HUES6 (cell line): Measurements from ENCODE around the gene TMEM242.

Source experiments
- H3K27ac ChIP-seq: 2 replicates; pipeline ENCODE4 v1.7.0; 2013; ENCODE audit warnings: low read depth, mild to moderate bottlenecking, low read length, inconsistent platforms
- H3K27me3 ChIP-seq: 2 replicates; pipeline ENCODE4 v1.6.1; 2013; ENCODE audit warnings: low read length; ENCODE audit not compliant: control insufficient read depth, insufficient read depth
- H3K36me3 ChIP-seq: 2 replicates; pipeline ENCODE4 v1.6.1; 2013; ENCODE audit warnings: low read length; ENCODE audit not compliant: control insufficient read depth, insufficient read depth
- H3K4me1 ChIP-seq: 2 replicates; pipeline ENCODE4 v1.6.1; 2013; ENCODE audit warnings: low read length; ENCODE audit not compliant: control insufficient read depth, insufficient read depth
- H3K4me3 ChIP-seq: 2 replicates; pipeline ENCODE4 v1.5.1; 2013; ENCODE audit warnings: low read depth, low read length
- H3K9ac ChIP-seq: one replicate; pipeline ENCODE4 v1.6.1; 2013; ENCODE audit warnings: mild to moderate bottlenecking, low read length
- H3K9me3 ChIP-seq: 2 replicates; pipeline ENCODE4 v1.6.1; 2013; ENCODE audit warnings: low read depth, low read length; ENCODE audit not compliant: control insufficient read depth, insufficient read depth

TMEM242 gene

DNA sequence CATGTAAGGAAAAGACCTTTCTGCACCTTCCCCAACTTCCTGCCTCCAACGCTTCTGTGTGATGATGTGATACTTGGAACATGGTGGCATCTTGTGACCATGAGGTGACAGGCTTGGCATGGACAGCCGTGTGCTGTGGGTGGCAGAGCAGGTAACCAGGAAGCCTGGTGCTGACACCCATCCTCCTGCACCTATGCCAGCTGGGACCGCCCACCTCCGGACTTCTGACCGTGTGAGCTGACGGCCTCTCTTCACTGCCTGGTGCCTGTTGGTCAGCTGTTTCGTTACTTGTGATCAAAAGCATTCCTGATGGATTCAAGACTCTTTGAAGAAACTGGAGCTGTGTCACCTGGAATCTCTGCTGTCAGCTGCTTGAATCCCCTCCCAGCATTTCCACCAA lies 70.3 kb downstream of the TMEM242 start:
- Histone ChIP-seq H3K9me3 (peaks cover 4% of the 10 kb centered on the region; the same call in 1 of the 2 replicates), H3K27me3 (no peaks in the 10 kb centered on the region), H3K9ac (no peak overlapping the region), H3K4me3 (no peak overlapping the region), H3K27ac (no peak overlapping the region), H3K4me1 (no peaks in the 10 kb centered on the region), H3K36me3 (no peaks in the 10 kb centered on the region)

- peaks cover 7% of the 10 kb centered on the region; the same call in 1 of the 2 replicates for H3K9me3 ChIP-seq
- H3K4me3 ChIP-seq: no peak overlapping the region
- no peak overlapping the region for H3K9ac ChIP-seq
- H3K27ac ChIP-seq: no peak overlapping the region
- H3K4me1 ChIP-seq: no peaks in the 10 kb centered on the region
- H3K36me3 ChIP-seq: no peaks in the 10 kb centered on the region
- H3K27me3 ChIP-seq: no peaks in the 10 kb centered on the region
Observed at GRCh38 chr6:157251586-157252247, 71.6 kb downstream of the TMEM242 start.

DNA sequence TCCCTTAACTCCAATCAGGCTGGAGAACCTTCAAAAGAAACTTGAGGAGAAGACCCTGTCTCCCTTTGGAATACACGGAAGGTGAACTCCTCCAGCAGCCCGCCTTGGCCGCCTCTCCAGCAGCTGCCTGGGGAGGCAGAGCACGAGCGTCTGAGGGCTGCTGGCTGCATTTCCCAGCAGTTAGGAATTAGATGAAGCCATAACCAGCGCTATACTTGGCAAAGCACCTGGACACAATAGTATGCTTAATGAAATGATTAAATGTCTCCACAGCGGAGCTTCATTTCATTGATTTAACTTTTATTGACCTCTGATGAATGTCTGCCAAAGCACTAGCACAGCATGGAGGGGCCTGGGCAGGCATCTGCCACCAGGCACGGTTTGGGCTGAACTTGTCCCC lies 73.5 kb downstream of the TMEM242 start:
- Histone ChIP-seq H3K9ac (no peak overlapping the region), H3K27ac (no peak overlapping the region), H3K9me3 (peaks cover 7% of the 10 kb centered on the region; the same call in 1 of the 2 replicates)

GRCh38 chr6:157248264-157248663 lies 75.1 kb downstream of the TMEM242 start:
- H3K27me3 ChIP-seq: no peaks in the 10 kb centered on the region
- H3K9ac ChIP-seq: no peak overlapping the region
- H3K4me3 ChIP-seq: no peak overlapping the region
- H3K9me3 ChIP-seq: peaks cover 7% of the 10 kb centered on the region; the same call in 1 of the 2 replicates
- no peak overlapping the region for H3K27ac ChIP-seq
- no peaks in the 10 kb centered on the region for H3K36me3 ChIP-seq
- H3K4me1 ChIP-seq: no peaks in the 10 kb centered on the region

More for the DNA sequence above, 73.5 kb downstream of the TMEM242 start:
- Histone ChIP-seq H3K36me3 (no peaks in the 10 kb centered on the region), H3K4me3 (no peak overlapping the region), H3K27me3 (no peaks in the 10 kb centered on the region), H3K4me1 (no peaks in the 10 kb centered on the region)

- H3K27ac ChIP-seq: no peak overlapping the region
- no peak overlapping the region for H3K4me3 ChIP-seq
- no peaks in the 10 kb centered on the region for H3K36me3 ChIP-seq
- peaks cover 7% of the 10 kb centered on the region; the same call in 1 of the 2 replicates for H3K9me3 ChIP-seq
- no peak overlapping the region for H3K9ac ChIP-seq
- no peaks in the 10 kb centered on the region for H3K4me1 ChIP-seq
- no peaks in the 10 kb centered on the region for H3K27me3 ChIP-seq
Observed at GRCh38 chr6:157246771-157247484, 76.4 kb downstream of the TMEM242 start.

- no peaks in the 10 kb centered on the region for H3K4me1 ChIP-seq
- no peaks in the 10 kb centered on the region for H3K36me3 ChIP-seq
- no peak overlapping the region for H3K27ac ChIP-seq
- H3K4me3 ChIP-seq: no peak overlapping the region
- peaks cover 11% of the 10 kb centered on the region; the same call in 1 of the 2 replicates for H3K9me3 ChIP-seq
- H3K9ac ChIP-seq: no peak overlapping the region
- H3K27me3 ChIP-seq: no peaks in the 10 kb centered on the region
Observed at GRCh38 chr6:157246048-157246630, 77.2 kb downstream of the TMEM242 start.

DNA sequence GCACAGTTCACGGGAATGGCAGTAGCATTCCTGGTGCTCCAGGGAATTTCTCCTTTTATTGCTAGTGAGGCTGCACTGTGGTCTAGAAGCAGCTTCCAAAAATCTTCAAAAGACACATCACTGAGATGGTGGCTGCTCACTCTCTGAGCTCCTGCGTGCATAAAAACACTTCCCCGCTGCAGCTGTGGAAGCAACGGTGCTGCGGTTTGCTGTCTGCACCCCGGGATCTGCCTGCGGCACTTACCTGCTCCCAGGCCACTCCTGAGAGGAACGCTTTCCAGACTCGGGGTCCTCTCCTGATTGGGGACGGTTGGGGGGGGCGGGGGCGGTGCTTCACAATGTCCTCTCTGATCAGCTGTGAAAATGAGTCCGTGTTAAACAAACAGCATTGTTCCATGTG lies 77.9 kb downstream of the TMEM242 start:
- Histone ChIP-seq H3K4me1 (peaks cover 2% of the 10 kb centered on the region; the same call in 1 of the 2 replicates), H3K36me3 (no peaks in the 10 kb centered on the region), H3K27me3 (no peaks in the 10 kb centered on the region), H3K9me3 (peaks cover 11% of the 10 kb centered on the region; the same call in 1 of the 2 replicates), H3K4me3 (no peak overlapping the region), H3K9ac (no peak overlapping the region), H3K27ac (no peak overlapping the region)

- H3K36me3 ChIP-seq: no peaks in the 10 kb centered on the region
- H3K4me3 ChIP-seq: no peak overlapping the region
- H3K27ac ChIP-seq: no peak overlapping the region
- peaks cover 9% of the 10 kb centered on the region for H3K4me1 ChIP-seq
- peaks cover 11% of the 10 kb centered on the region; the same call in 1 of the 2 replicates for H3K9me3 ChIP-seq
- H3K27me3 ChIP-seq: no peaks in the 10 kb centered on the region
- no peak overlapping the region for H3K9ac ChIP-seq
Observed at GRCh38 chr6:157244780-157245179, 78.5 kb downstream of the TMEM242 start.

DNA sequence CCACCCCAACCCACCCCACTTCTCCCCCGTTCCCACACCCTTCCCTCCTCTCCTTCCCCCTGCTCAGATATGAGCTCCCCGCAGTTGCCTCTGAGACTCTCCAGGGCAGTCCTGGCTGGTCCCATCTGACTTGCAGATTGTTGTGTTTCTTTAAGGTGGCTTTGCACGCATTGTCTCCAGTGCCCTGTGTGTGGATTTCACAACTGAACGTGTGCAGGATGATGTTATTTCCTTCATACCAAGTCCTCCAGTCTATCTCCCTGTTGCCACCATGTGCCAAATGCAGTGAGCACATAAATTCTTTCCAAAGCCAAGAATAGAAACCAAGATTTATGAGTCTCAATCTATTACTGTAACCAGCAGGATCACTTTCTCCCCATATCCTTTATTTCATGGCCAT lies 79.1 kb downstream of the TMEM242 start:
- no peaks in the 10 kb centered on the region for H3K36me3 ChIP-seq
- H3K27ac ChIP-seq: no peak overlapping the region
- no peak overlapping the region for H3K4me3 ChIP-seq
- H3K9ac ChIP-seq: no peak overlapping the region
- H3K4me1 ChIP-seq: peaks cover 11% of the 10 kb centered on the region
- H3K9me3 ChIP-seq: peaks cover 11% of the 10 kb centered on the region; the same call in 1 of the 2 replicates
- 0 out of 2 replicates have a peak, but pooled peaks cover 2% of the 10 kb centered on the region for H3K27me3 ChIP-seq

DNA sequence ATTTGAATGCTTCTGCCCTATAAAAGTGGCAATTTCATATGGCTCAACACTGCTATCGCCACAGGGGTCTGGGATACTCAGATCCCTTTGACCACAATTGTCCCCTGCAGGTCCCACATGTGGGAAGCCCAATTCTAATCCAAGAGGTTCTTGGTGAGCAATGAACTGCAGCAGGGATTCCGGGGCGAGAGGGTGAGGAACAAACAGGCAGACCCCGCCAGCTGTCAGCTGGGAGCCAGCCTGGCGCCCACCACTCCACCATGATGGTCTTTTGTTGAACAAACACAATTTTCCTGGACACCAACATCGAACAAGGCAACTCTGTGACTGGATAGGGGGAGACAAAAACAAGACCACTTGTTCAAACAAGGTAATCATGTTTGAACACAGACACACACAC lies 80.5 kb downstream of the TMEM242 start:
- Histone ChIP-seq H3K9ac (no peak overlapping the region), H3K4me3 (no peak overlapping the region), H3K9me3 (peaks cover 4% of the 10 kb centered on the region; the same call in 1 of the 2 replicates), H3K36me3 (no peaks in the 10 kb centered on the region), H3K4me1 (peaks cover 11% of the 10 kb centered on the region), H3K27ac (no peak overlapping the region), H3K27me3 (peaks cover 16% of the 10 kb centered on the region)

DNA sequence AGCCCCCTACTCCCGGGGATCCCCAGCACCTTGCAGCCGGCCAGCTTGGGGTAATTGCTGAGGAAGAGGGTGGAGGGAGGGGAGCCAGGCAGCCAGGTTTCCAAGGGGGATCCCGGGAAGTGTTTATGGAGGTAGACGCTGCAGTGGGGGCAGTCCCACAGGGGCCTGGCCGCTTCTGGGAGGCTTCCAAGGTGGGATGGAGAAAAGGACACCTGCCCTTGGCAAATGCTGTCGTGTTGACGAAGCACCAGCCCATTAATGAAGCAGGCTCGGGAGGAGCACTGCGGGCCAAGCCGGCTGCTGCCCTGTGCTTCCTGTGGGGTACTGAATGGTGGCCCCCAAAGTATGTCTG lies 82.4 kb downstream of the TMEM242 start:
- Histone ChIP-seq H3K4me3 (no peak overlapping the region), H3K36me3 (no peaks in the 10 kb centered on the region), H3K9me3 (peaks cover 4% of the 10 kb centered on the region; the same call in 1 of the 2 replicates), H3K27ac (no peak overlapping the region), H3K9ac (no peak overlapping the region), H3K27me3 (peaks cover 35% of the 10 kb centered on the region), H3K4me1 (peaks cover 21% of the 10 kb centered on the region)
